Peyer's patch (tissue), 4 donors: ENCODE data around the gene GPSM1.

Experiments used
- CTCF ChIP-seq, 6 experiments: fragments of 450-650 bp in 4 of 6; fragments of 200-600 bp in 2 of 6; sonication (generic) in 1 of 6; IDR thresholded peaks; one replicate each; pipeline ENCODE4 v1.5.1; 2017 to 2019; ENCODE audit warnings: antibody characterized with exemption in 6 of 6, mild to moderate bottlenecking in 3 of 6, moderate library complexity in 1 of 6
- POLR2A ChIP-seq, 2 donors: fragments of 450-650 bp; IDR thresholded peaks; one replicate each; pipeline ENCODE4 v1.5.1; 2017; ENCODE audit warnings: antibody characterized with exemption in 2 of 2, mild to moderate bottlenecking in 2 of 2, moderate library complexity in 2 of 2

DNA sequence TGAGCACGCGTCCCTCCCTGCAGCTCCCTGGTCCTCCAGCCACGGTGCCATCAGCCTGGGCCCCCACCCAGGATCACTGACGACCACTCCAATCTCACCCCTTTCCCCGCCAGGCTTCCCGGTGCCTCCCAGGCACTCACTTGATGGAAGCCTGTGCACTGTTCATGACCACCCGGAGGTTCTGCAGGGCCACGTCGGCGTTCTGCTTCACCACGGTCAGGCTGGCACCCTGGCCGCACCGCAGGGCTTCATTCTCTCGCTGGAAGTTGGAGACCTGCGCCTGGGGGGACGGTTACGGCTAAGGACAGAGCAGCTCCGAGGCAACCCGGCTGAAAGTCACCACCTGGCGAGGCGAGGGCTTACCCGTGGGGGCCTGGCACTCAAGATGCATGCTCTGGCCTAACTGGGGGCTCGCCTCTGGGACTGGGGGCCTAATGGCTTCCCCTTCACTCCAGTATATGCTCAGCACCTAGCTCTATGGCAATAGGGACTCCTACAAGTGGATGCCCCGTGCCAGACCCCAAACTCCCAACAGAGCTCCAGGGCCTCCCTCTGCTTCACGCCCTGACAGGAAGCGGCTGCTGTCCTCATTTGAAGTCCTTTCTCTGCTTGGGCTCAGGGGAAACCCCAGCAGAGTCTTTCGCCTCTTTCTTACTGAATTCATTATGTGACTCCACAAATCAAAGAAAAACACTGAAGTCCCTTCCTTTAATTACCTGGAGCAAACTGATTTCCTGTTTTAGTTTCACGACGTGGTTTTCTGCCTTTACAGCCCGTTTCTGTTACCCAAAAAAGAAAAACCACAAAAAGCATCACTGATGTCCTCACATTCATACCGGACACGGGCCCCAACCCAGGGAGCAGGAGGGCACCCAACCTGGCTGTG is 76.8 kb downstream of the GPSM1 start:
- TF ChIP-seq CTCF (IDR thresholded peaks at IDR 0.05) (no peak), POLR2A (IDR thresholded peaks at IDR 0.05) (no peak)
